Measurements from ENCODE around the gene CYP2E1. TPM values are rescaled to one million over a fixed set of nuclear protein-coding genes. Genes with fewer than 3 reads are reported as not detected.
"Not testable (repeated sequence)": the region's sequence is repeated elsewhere in the genome, so short reads cannot be mapped to it uniquely, and the experiment has no call there.

The CYP2E1 gene
- total and polyA plus RNA-seq, 10 of the 15 experiments (the other 5 are each of a cell fraction or from before 2014, with no cell fraction given) = 0.09 to 1.9 (median 0.28) TPM; not detected in 3

DNA sequence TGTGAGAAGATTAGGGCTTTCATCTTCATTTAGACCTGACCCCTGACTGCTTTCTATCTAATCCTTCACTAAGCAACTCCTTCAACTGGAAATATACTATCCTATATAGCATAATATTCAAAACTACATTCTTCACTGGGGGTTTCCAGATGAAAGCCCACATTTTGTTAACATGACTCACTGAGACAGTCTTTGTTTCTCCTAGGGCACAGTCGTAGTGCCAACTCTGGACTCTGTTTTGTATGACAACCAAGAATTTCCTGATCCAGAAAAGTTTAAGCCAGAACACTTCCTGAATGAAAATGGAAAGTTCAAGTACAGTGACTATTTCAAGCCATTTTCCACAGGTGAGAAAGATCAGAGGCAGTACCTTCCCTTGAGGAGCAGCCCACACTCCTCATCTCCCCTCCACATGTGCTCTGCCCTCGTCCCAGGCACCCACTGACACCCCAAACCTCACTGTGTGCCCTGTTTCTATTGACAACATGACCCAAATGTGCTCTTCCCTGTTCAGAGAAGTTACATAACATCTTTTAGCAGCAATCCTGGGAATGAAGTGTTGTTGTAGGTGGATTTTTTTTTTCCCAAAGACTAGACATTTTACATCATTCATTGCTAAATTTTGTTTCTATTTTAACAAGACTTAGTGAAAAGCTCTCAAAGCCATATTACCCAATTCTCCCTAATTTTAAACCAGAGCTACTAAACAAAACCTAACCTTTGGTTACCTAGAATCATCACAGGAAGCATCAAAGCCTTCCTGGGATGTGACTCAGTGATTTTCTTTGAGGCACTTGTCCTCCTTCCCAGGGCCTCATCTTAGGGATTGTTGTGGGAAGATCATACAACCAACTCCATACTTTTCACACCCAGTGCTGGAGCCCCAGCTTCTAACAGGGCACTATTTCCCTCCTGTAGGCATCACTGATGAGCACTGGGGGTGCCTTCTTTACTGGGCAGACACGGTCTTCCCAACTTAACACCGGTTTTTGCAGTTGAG is 10.7 kb downstream of the CYP2E1 start (continued):
- TF ChIP-seq, protein P1, sequence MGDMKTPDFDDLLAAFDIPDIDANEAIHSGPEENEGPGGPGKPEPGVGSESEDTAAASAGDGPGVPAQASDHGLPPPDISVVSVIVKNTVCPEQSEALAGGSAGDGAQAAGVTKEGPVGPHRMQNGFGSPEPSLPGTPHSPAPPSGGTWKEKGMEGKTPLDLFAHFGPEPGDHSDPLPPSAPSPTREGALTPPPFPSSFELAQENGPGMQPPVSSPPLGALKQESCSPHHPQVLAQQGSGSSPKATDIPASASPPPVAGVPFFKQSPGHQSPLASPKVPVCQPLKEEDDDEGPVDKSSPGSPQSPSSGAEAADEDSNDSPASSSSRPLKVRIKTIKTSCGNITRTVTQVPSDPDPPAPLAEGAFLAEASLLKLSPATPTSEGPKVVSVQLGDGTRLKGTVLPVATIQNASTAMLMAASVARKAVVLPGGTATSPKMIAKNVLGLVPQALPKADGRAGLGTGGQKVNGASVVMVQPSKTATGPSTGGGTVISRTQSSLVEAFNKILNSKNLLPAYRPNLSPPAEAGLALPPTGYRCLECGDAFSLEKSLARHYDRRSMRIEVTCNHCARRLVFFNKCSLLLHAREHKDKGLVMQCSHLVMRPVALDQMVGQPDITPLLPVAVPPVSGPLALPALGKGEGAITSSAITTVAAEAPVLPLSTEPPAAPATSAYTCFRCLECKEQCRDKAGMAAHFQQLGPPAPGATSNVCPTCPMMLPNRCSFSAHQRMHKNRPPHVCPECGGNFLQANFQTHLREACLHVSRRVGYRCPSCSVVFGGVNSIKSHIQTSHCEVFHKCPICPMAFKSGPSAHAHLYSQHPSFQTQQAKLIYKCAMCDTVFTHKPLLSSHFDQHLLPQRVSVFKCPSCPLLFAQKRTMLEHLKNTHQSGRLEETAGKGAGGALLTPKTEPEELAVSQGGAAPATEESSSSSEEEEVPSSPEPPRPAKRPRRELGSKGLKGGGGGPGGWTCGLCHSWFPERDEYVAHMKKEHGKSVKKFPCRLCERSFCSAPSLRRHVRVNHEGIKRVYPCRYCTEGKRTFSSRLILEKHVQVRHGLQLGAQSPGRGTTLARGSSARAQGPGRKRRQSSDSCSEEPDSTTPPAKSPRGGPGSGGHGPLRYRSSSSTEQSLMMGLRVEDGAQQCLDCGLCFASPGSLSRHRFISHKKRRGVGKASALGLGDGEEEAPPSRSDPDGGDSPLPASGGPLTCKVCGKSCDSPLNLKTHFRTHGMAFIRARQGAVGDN (IDR thresholded peaks at IDR 0.05) = no peak
- TF ChIP-seq STAT3 (IDR thresholded peaks at IDR 0.05; ENCODE audit: low read depth, low read length) (no peak), RFX5 (IDR thresholded peaks at IDR 0.05; ENCODE audit: low read depth, low read length) (no peak), BCL11A (IDR thresholded peaks at IDR 0.05; ENCODE audit: low read depth, low read length) (no peak), SUZ12 (IDR thresholded peaks at IDR 0.05; ENCODE audit: unreplicated experiment) (no peak), ZBTB33 (IDR thresholded peaks at IDR 0.05) (no peak), CREM (IDR thresholded peaks at IDR 0.05; ENCODE audit: low read depth) (no peak)

GRCh38 chr10:133541441-133541975 is 14.3 kb downstream of the CYP2E1 start:
- SMC1A ChIA-PET (ENCODE audit: uncharacterized antibody, unreplicated experiment); H2AFZ ChIP-seq (ENCODE audit: control insufficient read depth, low read depth, low read length); intact Hi-C loops (cut with micrococcal nuclease; ENCODE audit: unreplicated experiment); RAD21 ChIA-PET (ENCODE audit: unreplicated experiment); H3K36me3 ChIP-seq (ENCODE audit: control insufficient read depth in 2 of 2, insufficient read depth in 2 of 2, low read length in 1 of 2); DNase-seq (ENCODE audit: low read depth, low spot score); POLR2A ChIA-PET; H3K27me3 ChIP-seq (replicated peaks in 1 of 2; ENCODE audit: control insufficient read depth in 2 of 2, insufficient read depth in 2 of 2, low read length in 1 of 2); BruUV-seq (replicated peaks); H3K4me2 ChIP-seq (ENCODE audit: control insufficient read depth, insufficient read depth); H3K27ac ChIP-seq (ENCODE audit: control insufficient read depth, insufficient read depth); H3K9ac ChIP-seq (ENCODE audit: control insufficient read depth, insufficient read depth, low read length); in situ Hi-C loops (cut with MboI); FAIRE-seq; H3K79me2 ChIP-seq (ENCODE audit: control insufficient read depth, insufficient read depth, low read length); H3K9me3 ChIP-seq (replicated peaks; ENCODE audit: control insufficient read depth, insufficient read depth, low read length); H4K20me1 ChIP-seq (ENCODE audit: control insufficient read depth, insufficient read depth); CTCF ChIA-PET; H3K4me3 ChIP-seq; ATAC-seq; H3K4me1 ChIP-seq (ENCODE audit: control insufficient read depth, insufficient read depth, low read length): not testable (repeated sequence)
- 37% methylated on average over 6 of the region's 6 CpGs for WGBS (ENCODE audit: insufficient coverage, insufficient replicate concordance, low lambda C conversion rate, missing lambda C conversion rate)

Measured in GM12878 (cell line).